CD4-positive, CD25-positive, alpha-beta regulatory T cell (primary cell): Measurements from ENCODE around the gene ZBTB16. TPM values are rescaled to one million over a fixed set of nuclear protein-coding genes. Genes with fewer than 3 reads are reported as not detected.

Source experiments
- ATAC-seq, 2 donors: fragments of 150-1000 bp; cut with Tn5 transposase; one replicate each; pipeline ENCODE4 v1.10.0; 2021; ENCODE audit warnings: low read depth in 2 of 2, moderate number of reproducible peaks in 2 of 2, moderate library complexity in 1 of 2
- DNase-seq, 3 donors: peaks; one replicate each; pipeline versions ENCODE4 v3.0.0 to v3.0.0-alpha.2; 2012 to 2022; ENCODE audit warnings: mixed read lengths in 1 of 3
- H3K27ac ChIP-seq: one replicate; pipeline ENCODE4 v1.7.0; 2013; ENCODE audit warnings: mild to moderate bottlenecking, low read length; ENCODE audit not compliant: insufficient read depth, poor library complexity, severe bottlenecking
- H3K27me3 ChIP-seq: one replicate; pipeline ENCODE4 v1.7.0; 2013; ENCODE audit warnings: low read length; ENCODE audit not compliant: control insufficient read depth, insufficient read depth
- H3K36me3 ChIP-seq: one replicate; pipeline ENCODE4 v1.7.0; 2013; ENCODE audit warnings: mild to moderate bottlenecking, low read length, moderate library complexity; ENCODE audit not compliant: control insufficient read depth, insufficient read depth
- H3K4me1 ChIP-seq: 2 replicates; pipeline ENCODE4 v1.7.0; 2013; ENCODE audit warnings: mild to moderate bottlenecking, low read length; ENCODE audit not compliant: insufficient read depth, control insufficient read depth, poor library complexity, severe bottlenecking
- H3K4me3 ChIP-seq: one replicate; pipeline ENCODE4 v1.7.0; 2013; ENCODE audit warnings: low read depth, mild to moderate bottlenecking, low read length, moderate library complexity
- H3K9me3 ChIP-seq, 2 experiments: 1 replicate in 1 of 2; 2 replicates in 1 of 2; pipeline ENCODE4 v1.7.0; 2013; ENCODE audit warnings: low read length in 2 of 2, mild to moderate bottlenecking in 1 of 2, moderate library complexity in 1 of 2; ENCODE audit not compliant: control insufficient read depth in 2 of 2
- H3K27ac Mint-ChIP-seq, 3 donors: one replicate each; pipeline ENCODE4 v1.8.0; 2020 to 2022; ENCODE audit warnings: mild to moderate bottlenecking in 3 of 3, mixed read lengths in 3 of 3, moderate library complexity in 2 of 3
- H3K27me3 Mint-ChIP-seq: one replicate; pipeline ENCODE4 v1.8.0; 2022; ENCODE audit warnings: mild to moderate bottlenecking, mixed read lengths
- H3K36me3 Mint-ChIP-seq: one replicate; pipeline ENCODE4 v1.8.0; 2020; ENCODE audit warnings: mixed read lengths
- H3K4me1 Mint-ChIP-seq, 4 donors: one replicate each; pipeline ENCODE4 v1.8.0; 2020 to 2022; ENCODE audit warnings: mixed read lengths in 4 of 4, mild to moderate bottlenecking in 1 of 4
- H3K4me3 Mint-ChIP-seq, 4 donors: one replicate each; pipeline ENCODE4 v1.8.0; 2020 to 2022; ENCODE audit warnings: mild to moderate bottlenecking in 4 of 4, mixed read lengths in 4 of 4, moderate library complexity in 3 of 4
- H3K9me3 Mint-ChIP-seq, 7 donors: one replicate each; pipeline ENCODE4 v1.8.0; 2020 to 2022; ENCODE audit warnings: mixed read lengths in 7 of 7, mild to moderate bottlenecking in 3 of 7, moderate library complexity in 2 of 7
- polyA plus RNA-seq, 4 donors: library from polyadenylated mRNA; unstranded; fragments of 300-500 nt; fragmentation: Illumina TruSeq; gene quantifications; one replicate each; pipeline ENCODE4 v1.2.3, GENCODE V29; 2021
- total RNA-seq: library from RNA; stranded (reverse); gene quantifications from one replicate; pipeline ENCODE4 v1.2.3, GENCODE V29; 2022

ZBTB16 gene
- total and polyA plus RNA-seq, 5 donors from 2014 or later = 2.9 to 28.1 (median 8.5) TPM

- Mint-ChIP-seq H3K4me1 (peaks cover 0 to 5% (median 0%) of the 10 kb centered on the region in 4 donors), H3K4me3 (no peak overlapping the region), H3K36me3 (no peaks in the 10 kb centered on the region), H3K9me3 (no peaks in the 10 kb centered on the region), H3K27me3 (peaks cover 4% of the 10 kb centered on the region), H3K27ac (no peak overlapping the region)
- DNase-seq = peak in 2 of 3 donors; percentile 35 to 45
- no peaks in the 10 kb centered on the region for H3K9me3 ChIP-seq
- H3K27ac ChIP-seq = no peak overlapping the region
- no peaks in the 10 kb centered on the region for H3K36me3 ChIP-seq
- peak; percentile 46 to 48 for ATAC-seq
- no peaks in the 10 kb centered on the region for H3K4me1 ChIP-seq
- no peak overlapping the region for H3K4me3 ChIP-seq
- H3K27me3 ChIP-seq = peaks cover 2% of the 10 kb centered on the region
Measured at GRCh38 chr11:114262681-114263512, 203.4 kb downstream of the ZBTB16 start.

DNA sequence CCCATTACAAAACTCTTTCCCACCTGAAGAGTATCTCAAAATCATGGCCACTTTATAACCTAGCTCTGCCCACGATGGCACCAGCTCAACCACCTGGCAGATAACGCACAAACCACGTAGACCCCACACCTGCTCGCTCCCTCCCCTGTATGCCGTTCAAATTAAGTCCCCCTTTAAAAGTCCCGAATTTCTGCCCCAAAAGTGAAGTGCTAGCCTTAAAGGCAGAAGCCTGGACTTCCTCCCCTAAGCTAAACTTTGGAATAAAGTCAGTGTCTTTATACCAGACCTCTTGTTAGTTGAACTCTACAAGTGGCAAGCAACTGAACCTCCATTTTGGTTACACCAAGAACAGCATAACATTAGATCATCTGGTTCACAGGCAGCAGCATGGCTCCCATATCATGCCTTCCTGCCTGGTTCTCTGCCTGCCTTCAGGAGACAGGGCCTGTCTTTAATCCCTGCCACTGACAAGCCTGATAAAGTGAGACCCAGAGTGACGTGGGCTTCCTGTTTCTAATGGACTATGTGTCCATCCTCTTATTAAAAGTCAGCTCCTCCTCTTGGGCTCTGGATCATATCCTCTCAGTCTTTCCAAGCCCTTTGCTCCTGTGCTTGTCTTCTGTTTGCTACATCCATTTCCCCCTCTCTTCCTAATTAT is 204.1 kb downstream of the ZBTB16 start:
- no peak overlapping the region for H3K27ac Mint-ChIP-seq
- H3K4me3 Mint-ChIP-seq = no peak overlapping the region
- H3K27me3 ChIP-seq = peaks cover 6% of the 10 kb centered on the region
- H3K36me3 ChIP-seq = no peaks in the 10 kb centered on the region
- H3K27ac ChIP-seq = no peak overlapping the region
- peaks cover 0 to 5% (median 0%) of the 10 kb centered on the region in 4 donors for H3K4me1 Mint-ChIP-seq
- no peaks in the 10 kb centered on the region for H3K9me3 Mint-ChIP-seq
- no peak overlapping the region for H3K4me3 ChIP-seq
- H3K9me3 ChIP-seq = no peaks in the 10 kb centered on the region
- no peaks in the 10 kb centered on the region for H3K36me3 Mint-ChIP-seq
- no peak for DNase-seq
- ATAC-seq = no peak
- H3K4me1 ChIP-seq = no peaks in the 10 kb centered on the region
- peaks cover 5% of the 10 kb centered on the region for H3K27me3 Mint-ChIP-seq

GRCh38 chr11:114264381-114264780 is 204.9 kb downstream of the ZBTB16 start:
- Mint-ChIP-seq H3K27ac (no peak overlapping the region), H3K36me3 (no peaks in the 10 kb centered on the region), H3K4me1 (peaks cover 0 to 3% (median 0%) of the 10 kb centered on the region in 4 donors), H3K27me3 (peaks cover 5% of the 10 kb centered on the region), H3K9me3 (no peaks in the 10 kb centered on the region), H3K4me3 (no peak overlapping the region)
- no peaks in the 10 kb centered on the region for H3K9me3 ChIP-seq
- no peaks in the 10 kb centered on the region for H3K4me1 ChIP-seq
- no peak for ATAC-seq
- no peak for DNase-seq
- no peaks in the 10 kb centered on the region for H3K36me3 ChIP-seq
- H3K27me3 ChIP-seq = peaks cover 8% of the 10 kb centered on the region
- H3K27ac ChIP-seq = no peak overlapping the region
- H3K4me3 ChIP-seq = no peak overlapping the region

DNA sequence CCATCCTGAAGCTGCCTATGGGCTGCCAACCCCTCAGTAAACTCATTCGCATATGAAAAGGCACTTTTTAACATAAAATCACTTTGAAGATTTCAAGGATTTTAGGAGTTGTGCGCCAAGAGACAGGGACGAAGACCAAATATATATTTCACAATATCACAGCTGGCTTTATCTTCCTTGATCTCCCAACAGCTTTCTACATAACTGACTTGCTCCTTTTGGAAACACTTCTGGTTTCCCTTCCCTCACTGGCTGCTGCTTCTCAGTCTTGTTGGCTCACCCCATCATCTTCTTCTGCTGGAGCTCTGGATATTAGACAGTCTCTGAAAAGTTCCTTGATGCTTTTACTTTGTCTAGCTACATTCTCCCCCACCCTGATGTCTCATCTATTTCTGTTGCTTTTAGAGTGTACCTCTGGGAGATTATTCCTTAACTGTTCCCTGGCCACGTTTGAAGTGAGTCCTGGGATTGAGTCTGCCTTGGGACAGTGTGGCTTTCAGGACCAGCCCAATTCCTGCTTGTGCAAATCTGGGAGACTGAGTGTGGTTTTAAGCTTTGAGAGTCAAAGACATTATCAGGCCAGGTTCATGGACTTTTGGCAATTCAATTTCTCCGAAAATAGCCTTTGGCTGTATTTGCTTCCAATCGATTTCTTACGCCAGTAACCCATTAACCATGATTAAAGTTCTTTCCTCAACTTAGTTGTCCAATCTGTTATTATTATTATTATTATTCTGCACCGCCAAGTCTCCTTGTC is 205.8 kb downstream of the ZBTB16 start:
- H3K36me3 ChIP-seq = no peaks in the 10 kb centered on the region
- H3K36me3 Mint-ChIP-seq = no peaks in the 10 kb centered on the region
- no peaks in the 10 kb centered on the region for H3K4me1 ChIP-seq
- H3K27ac ChIP-seq = no peak overlapping the region
- no peak for ATAC-seq
- peaks cover 5% of the 10 kb centered on the region for H3K27me3 Mint-ChIP-seq
- H3K4me3 Mint-ChIP-seq = no peak overlapping the region
- peaks cover 0 to 3% (median 0%) of the 10 kb centered on the region in 4 donors for H3K4me1 Mint-ChIP-seq
- H3K27ac Mint-ChIP-seq = no peak overlapping the region
- H3K9me3 ChIP-seq = no peaks in the 10 kb centered on the region
- H3K27me3 ChIP-seq = peaks cover 10% of the 10 kb centered on the region
- H3K9me3 Mint-ChIP-seq = no peaks in the 10 kb centered on the region
- H3K4me3 ChIP-seq = no peak overlapping the region
- DNase-seq = no peak

GRCh38 chr11:114269498-114269897 is 210.0 kb downstream of the ZBTB16 start:
- H3K27me3 Mint-ChIP-seq = peaks cover 27% of the 10 kb centered on the region
- H3K36me3 ChIP-seq = no peaks in the 10 kb centered on the region
- no peak overlapping the region for H3K27ac ChIP-seq
- H3K4me1 ChIP-seq = no peaks in the 10 kb centered on the region
- no peak overlapping the region for H3K4me3 Mint-ChIP-seq
- H3K4me3 ChIP-seq = no peak overlapping the region
- peaks cover 17% of the 10 kb centered on the region for H3K27me3 ChIP-seq
- H3K9me3 Mint-ChIP-seq = no peaks in the 10 kb centered on the region
- ATAC-seq (no peak), DNase-seq (no peak)
- no peaks in the 10 kb centered on the region for H3K4me1 Mint-ChIP-seq
- no peaks in the 10 kb centered on the region for H3K36me3 Mint-ChIP-seq
- H3K27ac Mint-ChIP-seq = no peak overlapping the region
- no peaks in the 10 kb centered on the region for H3K9me3 ChIP-seq

GRCh38 chr11:114270531-114271270 is 211.2 kb downstream of the ZBTB16 start:
- Histone ChIP-seq H3K4me3 (no peak overlapping the region), H3K36me3 (no peaks in the 10 kb centered on the region), H3K27ac (no peak overlapping the region), H3K4me1 (no peaks in the 10 kb centered on the region), H3K9me3 (no peaks in the 10 kb centered on the region), H3K27me3 (peaks cover 19% of the 10 kb centered on the region)
- Mint-ChIP-seq H3K27ac (no peak overlapping the region), H3K4me3 (no peak overlapping the region), H3K36me3 (no peaks in the 10 kb centered on the region), H3K4me1 (no peaks in the 10 kb centered on the region), H3K27me3 (peaks cover 27% of the 10 kb centered on the region), H3K9me3 (no peaks in the 10 kb centered on the region)
- no peak for DNase-seq
- no peak for ATAC-seq

GRCh38 chr11:114271316-114271715 is 211.8 kb downstream of the ZBTB16 start:
- no peaks in the 10 kb centered on the region for H3K9me3 Mint-ChIP-seq
- no peak overlapping the region for H3K4me3 Mint-ChIP-seq

More at GRCh38 chr11:114271316-114271715, 211.8 kb downstream of the ZBTB16 start:
- Mint-ChIP-seq H3K27me3 (peaks cover 27% of the 10 kb centered on the region), H3K36me3 (no peaks in the 10 kb centered on the region), H3K27ac (no peak overlapping the region), H3K4me1 (no peaks in the 10 kb centered on the region)
- ATAC-seq = no peak
- Histone ChIP-seq H3K36me3 (no peaks in the 10 kb centered on the region), H3K4me1 (no peaks in the 10 kb centered on the region), H3K9me3 (no peaks in the 10 kb centered on the region), H3K27me3 (peaks cover 19% of the 10 kb centered on the region), H3K27ac (no peak overlapping the region), H3K4me3 (no peak overlapping the region)
- DNase-seq = no peak
